GM12878 (cell line): Measurements from ENCODE around the gene TMEM229B. TPM values are rescaled to one million over a fixed set of nuclear protein-coding genes. Genes with fewer than 3 reads are reported as not detected.

Experiments used
- BRCA1 ChIP-seq: IDR thresholded peaks from 2 replicates; pipeline ENCODE4 v1.6.1; 2011; ENCODE audit warnings: low read depth, low read length, improper control_type of control experiment
- CBFB ChIP-seq: IDR thresholded peaks from 2 replicates; pipeline ENCODE4 v1.6.1; 2016; ENCODE audit warnings: antibody characterized with exemption, low read depth
- CBX3 ChIP-seq: fragments of 200-600 bp; sonication (generic); IDR thresholded peaks from 2 replicates; pipeline ENCODE4 v1.6.1; 2016; ENCODE audit warnings: low read depth, borderline replicate concordance
- EED ChIP-seq: sonication (generic); IDR thresholded peaks from 2 replicates; pipeline ENCODE4 v1.6.1; 2016; ENCODE audit warnings: antibody characterized with exemption, low read depth
- EGR1 ChIP-seq, 2 experiments: IDR thresholded peaks; 1 replicate in 1 of 2; 2 replicates in 1 of 2; pipeline ENCODE4 v1.6.1; 2011 to 2012; ENCODE audit warnings: low read depth in 2 of 2, low read length in 2 of 2, borderline replicate concordance in 1 of 2, mild to moderate bottlenecking in 1 of 2, moderate library complexity in 1 of 2
- FOXM1 ChIP-seq: IDR thresholded peaks from 2 replicates; pipeline ENCODE4 v1.6.1; 2012; ENCODE audit warnings: low read depth, mild to moderate bottlenecking, inconsistent platforms, low read length, moderate library complexity
- HCFC1 ChIP-seq: fragments of 150-350 bp; IDR thresholded peaks from 2 replicates; pipeline ENCODE4 v1.6.1; 2014; ENCODE audit warnings: low read length
- IKZF1 ChIP-seq: fragments of 450-650 bp; conservative IDR thresholded peaks from 2 replicates; pipeline ENCODE4 v1.6.1; 2017; ENCODE audit warnings: antibody characterized with exemption, mild to moderate bottlenecking
- IRF4 ChIP-seq: IDR thresholded peaks from 2 replicates; pipeline ENCODE4 v1.6.1; 2011; ENCODE audit warnings: low read depth, low read length
- KLF5 ChIP-seq: fragments of 450-650 bp; IDR thresholded peaks from 2 replicates; pipeline ENCODE4 v1.6.1; 2014; ENCODE audit warnings: mild to moderate bottlenecking; ENCODE audit not compliant: partially characterized antibody
- MEF2A ChIP-seq: IDR thresholded peaks from 2 replicates; pipeline ENCODE4 v1.6.1; 2011; ENCODE audit warnings: low read depth, mild to moderate bottlenecking, low read length, moderate library complexity; ENCODE audit not compliant: insufficient read depth
- MYC ChIP-seq: IDR thresholded peaks from 2 replicates; pipeline ENCODE4 v1.6.1; 2011; ENCODE audit warnings: mild to moderate bottlenecking, low read length, moderate library complexity, inconsistent platforms; ENCODE audit not compliant: insufficient read depth, insufficient replicate concordance, insufficient read length, severe bottlenecking
- NR2C2 ChIP-seq: IDR thresholded peaks from 2 replicates; pipeline ENCODE4 v1.6.1; 2011; ENCODE audit warnings: borderline replicate concordance, low read depth; ENCODE audit not compliant: control insufficient read depth, insufficient read length
- RAD21 ChIP-seq: IDR thresholded peaks from 2 replicates; pipeline ENCODE4 v1.6.1; 2011; ENCODE audit warnings: mild to moderate bottlenecking, low read depth, low read length, moderate library complexity; ENCODE audit not compliant: insufficient read depth
- RB1 ChIP-seq: fragments of 450-650 bp; formaldehyde crosslinking; IDR thresholded peaks from 2 replicates; pipeline ENCODE4 v1.6.1; 2017; ENCODE audit warnings: mild to moderate bottlenecking, borderline replicate concordance
- RFX5 ChIP-seq: IDR thresholded peaks from 2 replicates; pipeline ENCODE4 v1.6.1; 2011; ENCODE audit warnings: low read depth, low read length, improper control_type of control experiment
- STAT3 ChIP-seq: IDR thresholded peaks from 2 replicates; pipeline ENCODE4 v1.6.1; 2011; ENCODE audit warnings: low read depth, low read length, improper control_type of control experiment
- TARDBP ChIP-seq: IDR thresholded peaks from 2 replicates; pipeline ENCODE4 v1.6.1; 2016; ENCODE audit warnings: borderline replicate concordance
- TCF3 ChIP-seq: IDR thresholded peaks from 2 replicates; pipeline ENCODE4 v1.6.1; 2012; ENCODE audit warnings: low read depth, mild to moderate bottlenecking, low read length, borderline replicate concordance; ENCODE audit not compliant: insufficient read depth
- ZBTB33 ChIP-seq: fragments of 450-650 bp; IDR thresholded peaks from 2 replicates; pipeline ENCODE4 v1.6.1; 2017; ENCODE audit warnings: mild to moderate bottlenecking
- ZBTB4 ChIP-seq: fragments of 450-650 bp; formaldehyde crosslinking; IDR thresholded peaks from 2 replicates; pipeline ENCODE4 v1.4.0; 2022; ENCODE audit warnings: mild to moderate bottlenecking, moderate library complexity
- ZNF592 ChIP-seq: fragments of 450-650 bp; IDR thresholded peaks from 2 replicates; pipeline ENCODE4 v1.6.1; 2017; ENCODE audit warnings: mild to moderate bottlenecking, moderate library complexity
- polyA plus RNA-seq, 11 experiments: library from polyadenylated mRNA; depleted of rRNA in 4 of 11; unstranded in 6 of 11; stranded (reverse) in 5 of 11; fragments of >200 nt; fragmentation: Nextera tagmentation in 4 of 11; fragmentation: Illumina TruSeq in 1 of 11; extraction: Ambion mirVana in 4 of 11; extraction: Trizol in 1 of 11; gene quantifications; 1 replicate in 1 of 11; 2 replicates in 10 of 11; pipeline versions ENCODE4 v1.2.1 to v1.2.3, GENCODE V29; 2011 to 2016; ENCODE audit warnings: inconsistent platforms in 2 of 11, missing spikeins in 2 of 11, low read depth in 1 of 11
- total RNA-seq, 4 experiments: library from RNA; depleted of rRNA in 3 of 4; stranded (reverse); fragments of >200 nt in 3 of 4; fragmentation: Illumina TruSeq in 1 of 4; extraction: Trizol in 1 of 4; gene quantifications; 2 replicates each; pipeline versions ENCODE4 v1.2.1 to v1.2.3, GENCODE V29; 2013 to 2021

TMEM229B gene
- total and polyA plus RNA-seq, 10 of the 15 experiments (the other 5 are each of a cell fraction or from before 2014, with no cell fraction given) = 0.24 to 5.3 (median 1.7) TPM

- TF ChIP-seq ZNF592 (no peak), EGR1 (IDR thresholded peaks at IDR 0.05; ENCODE audit: borderline replicate concordance in 1 of 2, low read depth in 2 of 2, low read length in 2 of 2) (0 out of 3 replicates have a peak, but pooled peaks of 1 of the 2 experiments have one; percentile 8), RFX5 (no peak), KLF5 (no peak), CBX3 (no peak), BRCA1 (no peak), RB1 (no peak), ZBTB4 (no peak), STAT3 (no peak), RAD21 (no peak), HCFC1 (no peak), ZBTB33 (no peak), EED (0 out of 2 replicates have a peak, but pooled peaks have one; percentile 25), CBFB (no peak), TARDBP (no peak), TCF3 (no peak), MEF2A (no peak), IKZF1 (peak; percentile 54; the same call in 1 of the 2 replicates), NR2C2 (no peak), IRF4 (no peak), FOXM1 (no peak), MYC (no peak)
Measured at GRCh38 chr14:67514650-67515385, 26.3 kb upstream of the TMEM229B start (continued).
